HepG2 (cell line): Measurements from ENCODE around the gene SRP72. TPM values are rescaled to one million over a fixed set of nuclear protein-coding genes. Genes with fewer than 3 reads are reported as not detected.

Experiments used
- CHD4 ChIP-seq: fragments of 200-600 bp; sonication (generic); IDR thresholded peaks from 2 replicates; pipeline ENCODE4 v1.7.0; 2017; ENCODE audit warnings: mild to moderate bottlenecking, low read length, borderline replicate concordance
- KLF13 ChIP-seq: sonication (generic); formaldehyde crosslinking; IDR thresholded peaks from 2 replicates; pipeline ENCODE4 v1.4.0; 2020; ENCODE audit warnings: mild to moderate bottlenecking, missing genetic modification reagents
- MIER3 ChIP-seq: IDR thresholded peaks from 2 replicates; pipeline ENCODE4 v1.6.1; 2016; ENCODE audit warnings: missing compliant biosample characterization, borderline replicate concordance
- NR2C2 ChIP-seq: sonication (generic); formaldehyde crosslinking; IDR thresholded peaks from 2 replicates; pipeline ENCODE4 v1.4.0; 2020; ENCODE audit warnings: missing genetic modification reagents, mild to moderate bottlenecking, moderate library complexity, borderline replicate concordance
- POGZ ChIP-seq: sonication (generic); formaldehyde crosslinking; IDR thresholded peaks from 2 replicates; pipeline ENCODE4 v1.4.0; 2020; ENCODE audit warnings: mild to moderate bottlenecking, missing genetic modification reagents
- SIN3B ChIP-seq: fragments of 150-350 bp; IDR thresholded peaks from 2 replicates; pipeline ENCODE4 v1.6.1; 2014; ENCODE audit warnings: low read length
- SMAD1 ChIP-seq: sonication (generic); formaldehyde crosslinking; IDR thresholded peaks from 2 replicates; pipeline ENCODE4 v1.4.0; 2020; ENCODE audit warnings: missing genetic modification reagents, low read depth, mild to moderate bottlenecking, borderline replicate concordance
- SOX6 ChIP-seq, 2 experiments: fragments of 450-650 bp in 1 of 2; sonication (generic) in 1 of 2; formaldehyde crosslinking in 1 of 2; IDR thresholded peaks; 2 replicates each; pipeline versions ENCODE4 v1.4.0 to v1.6.1; 2017 to 2020; ENCODE audit warnings: antibody characterized with exemption in 1 of 2, mild to moderate bottlenecking in 1 of 2, missing genetic modification reagents in 1 of 2
- ZBTB8A ChIP-seq: sonication (generic); formaldehyde crosslinking; IDR thresholded peaks from 2 replicates; pipeline ENCODE4 v1.4.0; 2020; ENCODE audit warnings: mild to moderate bottlenecking, low read depth, missing genetic modification reagents, borderline replicate concordance
- ZFP36 ChIP-seq: fragments of 150-350 bp; IDR thresholded peaks from 2 replicates; pipeline ENCODE4 v1.6.1; 2018; ENCODE audit warnings: borderline replicate concordance, low read length, low read depth; ENCODE audit not compliant: partially characterized antibody
- ZNF629 ChIP-seq: sonication (generic); formaldehyde crosslinking; conservative IDR thresholded peaks from 2 replicates; pipeline ENCODE4 v1.5.0; 2020; ENCODE audit warnings: missing genetic modification reagents
- ZNF724P ChIP-seq: sonication (generic); formaldehyde crosslinking; IDR thresholded peaks from 2 replicates; pipeline ENCODE4 v1.8.0; 2022; ENCODE audit warnings: missing genetic modification reagents, borderline replicate concordance
- polyA plus RNA-seq, 8 experiments: library from polyadenylated mRNA; depleted of rRNA in 3 of 8; stranded (reverse) in 7 of 8; unstranded in 1 of 8; fragments of >200 nt; fragmentation: Illumina TruSeq in 4 of 8; extraction: Trizol in 4 of 8; gene quantifications; 2 replicates each; pipeline versions ENCODE4 v1.2.1 to v1.2.3, GENCODE V29; 2011 to 2016; ENCODE audit warnings: low read depth in 4 of 8, missing spikeins in 1 of 8, mixed read lengths in 1 of 8; ENCODE audit not compliant: insufficient read depth in 1 of 8
- total RNA-seq, 5 experiments: library from RNA; depleted of rRNA; stranded (reverse); fragments of >200 nt; fragmentation: Illumina TruSeq; extraction: Trizol; gene quantifications; 2 replicates each; pipeline ENCODE4 v1.2.3, GENCODE V29; 2016; ENCODE audit warnings: low read depth in 1 of 5
- TF ChIP-seq, protein P1 (sequence below): IDR thresholded peaks from 2 replicates; pipeline ENCODE4 v1.6.1; 2012; ENCODE audit warnings: low read length, improper control_type of control experiment
- TF ChIP-seq, protein P2 (sequence below): sonication (generic); formaldehyde crosslinking; conservative IDR thresholded peaks from 2 replicates; pipeline ENCODE4 v1.4.0; 2020; ENCODE audit warnings: missing genetic modification reagents
- TF ChIP-seq, protein P3 (sequence below): sonication (generic); formaldehyde crosslinking; IDR thresholded peaks from 2 replicates; pipeline ENCODE4 v1.8.1; 2023; ENCODE audit warnings: mild to moderate bottlenecking, moderate library complexity, missing genetic modification reagents
- TF ChIP-seq, protein P4 (sequence below): sonication (generic); formaldehyde crosslinking; IDR thresholded peaks from 2 replicates; pipeline ENCODE4 v1.5.0; 2020; ENCODE audit warnings: mild to moderate bottlenecking, missing genetic modification reagents
- TF ChIP-seq, protein P5 (sequence below): sonication (generic); formaldehyde crosslinking; IDR thresholded peaks from 2 replicates; pipeline ENCODE4 v1.4.0; 2020; ENCODE audit warnings: missing genetic modification reagents

SRP72 gene
- total and polyA plus RNA-seq, 2 of the 13 experiments (the other 11 are each of a cell fraction or from before 2014, with no cell fraction given) = 64.9 to 75.6 TPM

DNA sequence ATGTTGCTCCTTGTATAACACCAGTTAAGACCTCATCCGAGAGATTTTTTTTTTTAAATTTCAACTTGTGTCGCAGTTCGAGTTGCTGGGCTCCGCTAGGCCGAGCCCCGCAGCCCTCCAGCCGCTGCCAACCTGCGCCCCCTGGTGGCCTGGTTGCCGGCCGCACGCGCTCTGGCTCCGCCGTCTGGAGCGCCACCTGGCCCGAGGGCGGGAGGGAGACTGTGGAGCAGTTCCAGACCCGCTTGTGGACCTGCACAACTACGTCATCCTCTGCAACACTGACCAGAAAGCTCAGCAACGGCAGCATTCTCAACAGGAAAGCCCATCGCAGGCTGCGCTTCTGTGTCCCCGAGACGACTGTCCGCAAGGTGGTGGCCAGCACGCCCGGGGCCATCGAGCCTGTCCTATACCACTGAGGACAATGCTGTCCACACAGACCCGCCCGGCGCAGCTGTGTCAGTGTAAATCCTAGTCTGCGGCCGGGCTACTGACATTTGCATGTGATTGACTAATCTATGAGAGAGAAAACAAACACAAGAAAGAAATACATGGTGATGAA lies 77.2 kb downstream of the SRP72 start (continued):
- TF ChIP-seq, protein P1, sequence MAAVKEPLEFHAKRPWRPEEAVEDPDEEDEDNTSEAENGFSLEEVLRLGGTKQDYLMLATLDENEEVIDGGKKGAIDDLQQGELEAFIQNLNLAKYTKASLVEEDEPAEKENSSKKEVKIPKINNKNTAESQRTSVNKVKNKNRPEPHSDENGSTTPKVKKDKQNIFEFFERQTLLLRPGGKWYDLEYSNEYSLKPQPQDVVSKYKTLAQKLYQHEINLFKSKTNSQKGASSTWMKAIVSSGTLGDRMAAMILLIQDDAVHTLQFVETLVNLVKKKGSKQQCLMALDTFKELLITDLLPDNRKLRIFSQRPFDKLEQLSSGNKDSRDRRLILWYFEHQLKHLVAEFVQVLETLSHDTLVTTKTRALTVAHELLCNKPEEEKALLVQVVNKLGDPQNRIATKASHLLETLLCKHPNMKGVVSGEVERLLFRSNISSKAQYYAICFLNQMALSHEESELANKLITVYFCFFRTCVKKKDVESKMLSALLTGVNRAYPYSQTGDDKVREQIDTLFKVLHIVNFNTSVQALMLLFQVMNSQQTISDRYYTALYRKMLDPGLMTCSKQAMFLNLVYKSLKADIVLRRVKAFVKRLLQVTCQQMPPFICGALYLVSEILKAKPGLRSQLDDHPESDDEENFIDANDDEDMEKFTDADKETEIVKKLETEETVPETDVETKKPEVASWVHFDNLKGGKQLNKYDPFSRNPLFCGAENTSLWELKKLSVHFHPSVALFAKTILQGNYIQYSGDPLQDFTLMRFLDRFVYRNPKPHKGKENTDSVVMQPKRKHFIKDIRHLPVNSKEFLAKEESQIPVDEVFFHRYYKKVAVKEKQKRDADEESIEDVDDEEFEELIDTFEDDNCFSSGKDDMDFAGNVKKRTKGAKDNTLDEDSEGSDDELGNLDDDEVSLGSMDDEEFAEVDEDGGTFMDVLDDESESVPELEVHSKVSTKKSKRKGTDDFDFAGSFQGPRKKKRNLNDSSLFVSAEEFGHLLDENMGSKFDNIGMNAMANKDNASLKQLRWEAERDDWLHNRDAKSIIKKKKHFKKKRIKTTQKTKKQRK = no peak
- TF ChIP-seq, protein P2, sequence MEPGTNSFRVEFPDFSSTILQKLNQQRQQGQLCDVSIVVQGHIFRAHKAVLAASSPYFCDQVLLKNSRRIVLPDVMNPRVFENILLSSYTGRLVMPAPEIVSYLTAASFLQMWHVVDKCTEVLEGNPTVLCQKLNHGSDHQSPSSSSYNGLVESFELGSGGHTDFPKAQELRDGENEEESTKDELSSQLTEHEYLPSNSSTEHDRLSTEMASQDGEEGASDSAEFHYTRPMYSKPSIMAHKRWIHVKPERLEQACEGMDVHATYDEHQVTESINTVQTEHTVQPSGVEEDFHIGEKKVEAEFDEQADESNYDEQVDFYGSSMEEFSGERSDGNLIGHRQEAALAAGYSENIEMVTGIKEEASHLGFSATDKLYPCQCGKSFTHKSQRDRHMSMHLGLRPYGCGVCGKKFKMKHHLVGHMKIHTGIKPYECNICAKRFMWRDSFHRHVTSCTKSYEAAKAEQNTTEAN (CRISPR knock-in tag) = no peak
- TF ChIP-seq, protein P3, sequence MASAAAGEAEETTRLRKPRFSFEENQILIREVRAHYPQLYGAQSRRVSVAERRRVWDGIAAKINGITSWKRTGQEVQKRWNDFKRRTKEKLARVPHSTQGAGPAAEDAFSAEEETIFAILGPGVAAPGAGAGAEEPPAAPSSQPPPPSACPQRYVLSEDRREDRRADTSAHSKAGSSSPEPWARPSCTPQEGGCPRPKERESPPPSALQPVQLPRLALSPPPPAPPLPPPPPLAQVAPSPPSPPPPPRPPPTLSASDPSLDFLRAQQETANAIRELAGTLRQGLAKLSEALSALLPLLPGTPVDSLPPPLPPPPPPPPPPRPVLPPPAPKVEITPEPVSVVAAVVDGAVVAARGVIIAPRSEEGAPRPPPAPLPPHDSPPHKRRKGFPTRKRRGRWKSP (CRISPR knock-in tag) = peak; percentile 81
- TF ChIP-seq, protein P4, sequence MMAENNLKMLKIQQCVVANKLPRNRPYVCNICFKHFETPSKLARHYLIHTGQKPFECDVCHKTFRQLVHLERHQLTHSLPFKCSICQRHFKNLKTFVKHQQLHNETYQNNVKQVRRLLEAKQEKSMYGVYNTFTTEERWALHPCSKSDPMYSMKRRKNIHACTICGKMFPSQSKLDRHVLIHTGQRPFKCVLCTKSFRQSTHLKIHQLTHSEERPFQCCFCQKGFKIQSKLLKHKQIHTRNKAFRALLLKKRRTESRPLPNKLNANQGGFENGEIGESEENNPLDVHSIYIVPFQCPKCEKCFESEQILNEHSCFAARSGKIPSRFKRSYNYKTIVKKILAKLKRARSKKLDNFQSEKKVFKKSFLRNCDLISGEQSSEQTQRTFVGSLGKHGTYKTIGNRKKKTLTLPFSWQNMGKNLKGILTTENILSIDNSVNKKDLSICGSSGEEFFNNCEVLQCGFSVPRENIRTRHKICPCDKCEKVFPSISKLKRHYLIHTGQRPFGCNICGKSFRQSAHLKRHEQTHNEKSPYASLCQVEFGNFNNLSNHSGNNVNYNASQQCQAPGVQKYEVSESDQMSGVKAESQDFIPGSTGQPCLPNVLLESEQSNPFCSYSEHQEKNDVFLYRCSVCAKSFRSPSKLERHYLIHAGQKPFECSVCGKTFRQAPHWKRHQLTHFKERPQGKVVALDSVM = no peak
- TF ChIP-seq SIN3B (no peak), SMAD1 (CRISPR knock-in tag) (0 out of 2 replicates have a peak, but pooled peaks have one; percentile 47), SOX6 (IDR thresholded peaks at IDR 0.05) (no peak), SOX6 (CRISPR knock-in tag; IDR thresholded peaks at IDR 0.05) (peak; percentile 65), MIER3 (CRISPR knock-in tag) (peak; percentile 65; the same call in 1 of the 2 replicates), POGZ (CRISPR knock-in tag) (peak; percentile 91), ZBTB8A (CRISPR knock-in tag) (no peak), ZNF724P (0 out of 2 replicates have a peak, but pooled peaks have one; percentile 71), CHD4 (no peak), ZNF629 (CRISPR knock-in tag) (0 out of 2 replicates have a peak, but pooled peaks have one; percentile 45), NR2C2 (peak; percentile 46; the same call in 1 of the 2 replicates), ZFP36 (no peak), KLF13 (CRISPR knock-in tag) (no peak)
- TF ChIP-seq, protein P5, sequence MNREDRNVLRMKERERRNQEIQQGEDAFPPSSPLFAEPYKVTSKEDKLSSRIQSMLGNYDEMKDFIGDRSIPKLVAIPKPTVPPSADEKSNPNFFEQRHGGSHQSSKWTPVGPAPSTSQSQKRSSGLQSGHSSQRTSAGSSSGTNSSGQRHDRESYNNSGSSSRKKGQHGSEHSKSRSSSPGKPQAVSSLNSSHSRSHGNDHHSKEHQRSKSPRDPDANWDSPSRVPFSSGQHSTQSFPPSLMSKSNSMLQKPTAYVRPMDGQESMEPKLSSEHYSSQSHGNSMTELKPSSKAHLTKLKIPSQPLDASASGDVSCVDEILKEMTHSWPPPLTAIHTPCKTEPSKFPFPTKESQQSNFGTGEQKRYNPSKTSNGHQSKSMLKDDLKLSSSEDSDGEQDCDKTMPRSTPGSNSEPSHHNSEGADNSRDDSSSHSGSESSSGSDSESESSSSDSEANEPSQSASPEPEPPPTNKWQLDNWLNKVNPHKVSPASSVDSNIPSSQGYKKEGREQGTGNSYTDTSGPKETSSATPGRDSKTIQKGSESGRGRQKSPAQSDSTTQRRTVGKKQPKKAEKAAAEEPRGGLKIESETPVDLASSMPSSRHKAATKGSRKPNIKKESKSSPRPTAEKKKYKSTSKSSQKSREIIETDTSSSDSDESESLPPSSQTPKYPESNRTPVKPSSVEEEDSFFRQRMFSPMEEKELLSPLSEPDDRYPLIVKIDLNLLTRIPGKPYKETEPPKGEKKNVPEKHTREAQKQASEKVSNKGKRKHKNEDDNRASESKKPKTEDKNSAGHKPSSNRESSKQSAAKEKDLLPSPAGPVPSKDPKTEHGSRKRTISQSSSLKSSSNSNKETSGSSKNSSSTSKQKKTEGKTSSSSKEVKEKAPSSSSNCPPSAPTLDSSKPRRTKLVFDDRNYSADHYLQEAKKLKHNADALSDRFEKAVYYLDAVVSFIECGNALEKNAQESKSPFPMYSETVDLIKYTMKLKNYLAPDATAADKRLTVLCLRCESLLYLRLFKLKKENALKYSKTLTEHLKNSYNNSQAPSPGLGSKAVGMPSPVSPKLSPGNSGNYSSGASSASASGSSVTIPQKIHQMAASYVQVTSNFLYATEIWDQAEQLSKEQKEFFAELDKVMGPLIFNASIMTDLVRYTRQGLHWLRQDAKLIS (CRISPR knock-in tag) = no peak
